GM13976 (cell line): Measurements from ENCODE around the gene SETD2.
"Not testable (repeated sequence)": the region's sequence is repeated elsewhere in the genome, so short reads cannot be mapped to it uniquely, and the experiment has no call there.

Experiments
- DNase-seq: peaks from one replicate; pipeline ENCODE4 v3.0.0; 2012; ENCODE audit warnings: low spot score
- in situ Hi-C: fragments of 300-500 bp; cut with MboI; formaldehyde crosslinking; loops from one replicate; pipeline ENCODE4 v1.12.0; 2022; ENCODE audit warnings: low sequenced_read_pairs, mixed read lengths, inconsistent platforms; ENCODE audit not compliant: unreplicated experiment
- TF ChIP-seq, protein P1 (sequence below): IDR thresholded peaks from 2 replicates; pipeline ENCODE4 v1.5.1; 2012; ENCODE audit warnings: borderline replicate concordance, mild to moderate bottlenecking; ENCODE audit not compliant: insufficient read depth; ENCODE audit errors: extremely low read depth, missing control alignments, control extremely low read depth

The SETD2 gene

DNA sequence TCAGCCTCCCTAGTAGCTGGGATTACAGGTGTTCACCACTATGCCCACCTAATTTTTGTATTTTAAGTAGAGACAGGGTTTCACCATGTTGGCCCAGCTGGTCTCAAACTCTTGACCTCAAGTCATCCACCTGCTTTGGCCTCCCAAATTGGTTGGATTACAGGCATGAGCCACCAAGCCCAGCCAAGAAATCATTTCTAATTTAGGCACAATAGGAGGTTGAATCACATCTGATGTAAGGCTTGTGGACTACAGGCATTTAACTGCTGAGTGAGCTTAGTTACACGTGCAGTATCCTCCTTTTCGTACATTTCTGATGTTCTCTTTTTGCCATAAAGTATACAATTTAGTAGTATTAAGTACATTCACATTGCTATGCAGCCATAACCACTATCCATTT is 31.1 kb upstream of the SETD2 start:
- TF ChIP-seq, protein P1, sequence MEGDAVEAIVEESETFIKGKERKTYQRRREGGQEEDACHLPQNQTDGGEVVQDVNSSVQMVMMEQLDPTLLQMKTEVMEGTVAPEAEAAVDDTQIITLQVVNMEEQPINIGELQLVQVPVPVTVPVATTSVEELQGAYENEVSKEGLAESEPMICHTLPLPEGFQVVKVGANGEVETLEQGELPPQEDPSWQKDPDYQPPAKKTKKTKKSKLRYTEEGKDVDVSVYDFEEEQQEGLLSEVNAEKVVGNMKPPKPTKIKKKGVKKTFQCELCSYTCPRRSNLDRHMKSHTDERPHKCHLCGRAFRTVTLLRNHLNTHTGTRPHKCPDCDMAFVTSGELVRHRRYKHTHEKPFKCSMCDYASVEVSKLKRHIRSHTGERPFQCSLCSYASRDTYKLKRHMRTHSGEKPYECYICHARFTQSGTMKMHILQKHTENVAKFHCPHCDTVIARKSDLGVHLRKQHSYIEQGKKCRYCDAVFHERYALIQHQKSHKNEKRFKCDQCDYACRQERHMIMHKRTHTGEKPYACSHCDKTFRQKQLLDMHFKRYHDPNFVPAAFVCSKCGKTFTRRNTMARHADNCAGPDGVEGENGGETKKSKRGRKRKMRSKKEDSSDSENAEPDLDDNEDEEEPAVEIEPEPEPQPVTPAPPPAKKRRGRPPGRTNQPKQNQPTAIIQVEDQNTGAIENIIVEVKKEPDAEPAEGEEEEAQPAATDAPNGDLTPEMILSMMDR = no peak
- DNase-seq = no peak
- in situ Hi-C loops = no loop called here

DNA sequence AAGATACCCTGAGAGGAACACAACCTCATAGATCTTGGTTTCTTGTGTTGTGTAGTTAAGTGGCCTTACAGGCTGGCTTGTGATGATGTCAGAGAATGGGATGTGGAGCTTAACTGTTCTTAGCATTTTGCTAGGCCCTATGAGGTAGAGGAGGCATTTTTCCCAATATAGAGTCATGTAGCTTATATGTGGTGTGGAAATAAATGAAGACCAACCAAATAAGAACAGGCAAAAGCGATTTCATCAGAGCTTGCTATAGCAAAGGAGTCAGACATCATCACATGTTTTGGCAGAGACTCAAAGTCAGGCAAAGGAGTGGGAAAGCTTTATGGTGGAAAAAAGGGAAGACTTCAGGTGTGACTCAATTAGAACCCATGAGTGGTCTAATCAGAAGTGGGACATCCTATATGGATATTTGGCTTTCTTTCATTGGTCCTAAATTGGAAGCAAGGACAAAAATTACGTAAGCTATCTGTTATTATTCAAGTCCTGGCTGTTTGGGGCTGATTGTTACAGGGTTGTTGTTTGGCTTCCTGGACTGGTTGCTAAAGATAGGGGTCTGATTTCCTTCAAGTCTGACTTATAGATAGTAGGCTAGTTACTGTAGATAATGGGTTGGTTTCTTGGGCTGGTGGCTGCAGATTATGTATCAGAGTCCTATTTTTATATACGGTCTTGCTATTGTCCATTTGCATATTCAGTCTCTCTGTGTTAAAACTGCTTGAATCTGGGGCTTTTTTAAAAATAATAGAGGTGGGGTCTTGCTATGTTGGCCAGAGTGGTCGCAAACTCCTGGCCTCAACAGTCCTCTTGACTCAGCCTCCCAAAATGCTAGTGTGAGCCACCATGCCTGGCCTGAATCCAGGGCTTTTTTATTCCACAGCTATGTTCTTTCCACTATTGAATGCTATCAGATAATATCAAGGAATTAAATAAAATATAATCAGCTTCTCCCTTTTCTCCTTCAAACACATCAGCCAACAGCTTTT is 30.3 kb upstream of the SETD2 start:
- no peak for DNase-seq
- in situ Hi-C loops = no loop called here
- TF ChIP-seq, protein P1 = no peak

DNA sequence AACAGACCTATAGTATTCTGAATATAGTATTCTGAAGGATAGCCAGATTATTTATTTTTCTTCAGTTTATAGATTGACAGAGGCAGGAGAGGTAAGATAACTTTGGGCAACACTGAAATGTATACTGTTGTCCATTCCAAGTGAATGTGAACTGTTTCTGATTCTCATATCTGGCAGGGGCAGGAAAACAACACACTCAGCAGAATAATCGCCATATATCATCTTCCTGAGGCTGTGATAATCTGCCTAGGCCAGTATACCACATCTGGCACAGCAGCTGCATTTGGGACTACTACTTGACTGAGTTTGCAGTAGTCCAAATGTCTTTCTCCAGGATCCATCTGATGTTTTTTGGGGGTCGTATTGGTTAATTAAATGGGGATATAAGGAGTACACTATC is 22.4 kb upstream of the SETD2 start:
- TF ChIP-seq, protein P1 = no peak
- in situ Hi-C loops = no loop called here
- DNase-seq = no peak

DNA sequence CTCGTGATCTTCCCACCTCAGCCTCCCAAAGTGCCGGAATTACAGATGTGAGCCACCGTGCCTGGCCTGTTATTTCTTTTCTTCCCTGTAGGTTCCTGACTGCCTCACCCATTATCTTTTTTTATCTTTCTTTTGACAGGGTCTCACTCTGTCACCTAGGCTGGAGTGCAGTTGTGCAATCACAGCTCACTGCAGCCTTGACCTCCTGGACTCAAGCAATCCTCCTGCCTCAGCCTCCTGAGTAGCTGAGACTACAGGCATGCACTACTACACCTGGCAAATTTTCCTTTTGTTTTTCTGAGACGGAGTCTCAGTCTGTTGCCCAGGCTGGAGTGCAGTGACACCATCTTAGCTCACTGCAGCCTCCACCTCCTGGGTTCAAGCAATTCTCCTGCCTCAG is 17.8 kb upstream of the SETD2 start:
- DNase-seq, in situ Hi-C loops: not testable (repeated sequence)

DNA sequence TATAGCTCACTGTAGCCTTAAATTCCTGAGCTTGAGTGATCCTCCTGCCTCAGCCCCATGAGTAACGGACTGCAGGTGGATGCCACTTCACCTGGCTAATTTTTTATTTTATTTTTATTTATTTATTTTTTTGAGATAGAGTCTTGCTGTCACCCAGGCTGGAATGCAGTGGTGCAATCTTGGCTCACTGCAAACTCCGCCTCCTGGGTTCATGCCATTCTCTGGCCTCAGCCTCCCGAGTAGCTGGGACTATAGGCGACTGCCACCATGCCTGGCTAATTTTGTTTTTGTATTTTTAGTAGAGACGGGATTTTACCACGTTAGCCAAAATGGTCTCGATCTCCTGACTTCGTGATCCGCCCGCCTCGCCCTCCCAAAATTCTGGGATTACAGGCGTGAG is 16.1 kb upstream of the SETD2 start:
- DNase-seq, in situ Hi-C loops: not testable (repeated sequence)

DNA sequence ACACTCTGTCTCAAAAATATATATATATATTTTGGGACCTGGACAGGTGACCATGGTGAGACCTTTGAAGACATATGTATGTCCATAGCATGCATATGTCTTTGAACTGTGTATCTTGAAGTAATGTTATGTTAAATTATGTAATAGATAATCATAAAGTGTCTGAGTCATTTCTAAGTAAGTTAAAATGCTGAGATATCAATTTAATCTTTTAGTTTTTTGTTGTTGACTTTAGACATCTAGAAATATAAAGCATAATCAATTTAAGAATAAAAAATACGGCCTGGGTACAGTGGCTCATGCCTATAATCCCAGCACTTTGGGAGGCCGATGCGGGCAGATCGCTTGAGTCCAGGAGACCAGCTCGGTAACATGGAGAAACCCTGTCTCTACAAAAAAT is 12.7 kb upstream of the SETD2 start:
- DNase-seq = no peak
- TF ChIP-seq, protein P1 = no peak

DNA sequence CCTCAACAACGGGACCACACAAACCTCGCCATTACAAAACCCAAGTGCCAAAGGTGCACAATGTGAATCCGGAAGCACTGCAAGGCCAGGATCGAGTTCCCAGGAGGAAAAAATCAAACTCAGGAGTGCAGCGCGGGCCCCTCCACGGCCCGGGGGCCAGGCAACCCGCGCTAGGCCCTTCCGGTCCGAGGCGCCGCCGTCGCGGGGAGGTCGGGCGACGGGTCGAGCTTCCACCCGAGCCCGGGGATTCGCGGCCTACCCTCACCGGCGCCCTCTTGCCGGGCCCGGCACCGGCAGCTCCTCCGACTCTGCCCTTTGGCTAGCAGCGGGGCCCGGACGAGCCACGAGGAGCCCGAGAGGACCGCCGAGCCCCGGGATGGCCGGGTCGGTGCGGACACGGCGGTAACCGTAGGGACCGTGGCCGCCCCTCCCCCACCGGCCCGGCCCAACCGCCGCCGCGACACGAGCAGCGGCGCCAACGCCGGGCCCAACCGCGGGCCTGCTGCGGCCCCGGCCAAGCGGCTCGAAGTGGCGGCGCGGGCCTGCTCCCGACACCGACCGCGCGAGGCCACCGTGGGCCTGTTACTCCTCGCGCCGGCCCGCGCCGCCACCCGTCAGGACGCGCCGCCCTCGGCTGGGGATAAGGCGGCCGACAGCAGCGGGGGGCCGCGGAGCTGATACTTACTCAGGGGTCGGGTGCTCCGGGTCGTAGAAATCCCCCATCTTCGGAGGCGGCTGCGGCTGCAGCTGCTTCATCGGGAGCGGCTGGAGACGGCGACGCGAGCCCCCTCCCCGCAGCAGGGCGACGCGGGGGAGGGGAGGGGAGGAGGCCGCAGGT is 525 bp downstream of the SETD2 start:
- peak; percentile 61 for DNase-seq
- in situ Hi-C loops = no loop called here
- TF ChIP-seq, protein P1 = no peak

More for the DNA sequence above, 12.7 kb upstream of the SETD2 start:
- in situ Hi-C loops = no loop called here
